GM10266 (cell line): ENCODE measurements around the gene SP8.

Experiments
- DNase-seq: peaks from one replicate; pipeline ENCODE4 v3.0.0; 2012; ENCODE audit errors: extremely low spot score
- CTCF ChIP-seq: IDR thresholded peaks from 2 replicates; pipeline ENCODE4 v1.5.1; 2012; ENCODE audit warnings: mild to moderate bottlenecking, low read depth; ENCODE audit not compliant: control insufficient read depth, insufficient read depth; ENCODE audit errors: missing control alignments

The SP8 gene

GRCh38 chr7:20778063-20778721 lies 8.5 kb downstream of the SP8 start:
- TF ChIP-seq CTCF = peak; percentile 74
- DNase-seq = peak; percentile 61

GRCh38 chr7:20777377-20778062 lies 9.2 kb downstream of the SP8 start:
- TF ChIP-seq CTCF = no peak
- DNase-seq = peak; percentile 13

GRCh38 chr7:20776942-20777341 lies 9.7 kb downstream of the SP8 start:
- no peak for DNase-seq
- TF ChIP-seq CTCF = no peak

GRCh38 chr7:20776214-20776911 lies 10.3 kb downstream of the SP8 start:
- DNase-seq = peak; percentile 14
- TF ChIP-seq CTCF = no peak

GRCh38 chr7:20754001-20754400 lies 32.7 kb downstream of the SP8 start:
- DNase-seq = no peak
- TF ChIP-seq CTCF = no peak

- no peak for TF ChIP-seq CTCF
- no peak for DNase-seq
Measured at GRCh38 chr7:20749906-20750305, 36.8 kb downstream of the SP8 start.

- no peak for TF ChIP-seq CTCF
- DNase-seq = no peak
Measured at GRCh38 chr7:20748853-20749252, 37.8 kb downstream of the SP8 start.
